Progenitor cell of endocrine pancreas (in vitro differentiated cells): ENCODE data around the gene AFG3L2. TPM values are rescaled to one million over a fixed set of nuclear protein-coding genes. Genes with fewer than 3 reads are reported as not detected.

Experiments
- DNase-seq: peaks from one replicate; pipeline ENCODE4 v3.0.0; 2021; ENCODE audit warnings: low spot score; ENCODE audit not compliant: unreplicated experiment
- H3K27ac Mint-ChIP-seq: 2 replicates; pipeline ENCODE4 v1.8.0; 2021; ENCODE audit warnings: mild to moderate bottlenecking, moderate library complexity, mixed read lengths
- H3K27me3 Mint-ChIP-seq: 2 replicates; pipeline ENCODE4 v1.8.0; 2021; ENCODE audit warnings: mixed read lengths
- H3K36me3 Mint-ChIP-seq: 2 replicates; pipeline ENCODE4 v1.8.0; 2022; ENCODE audit warnings: mixed read lengths; ENCODE audit not compliant: insufficient read depth
- H3K4me1 Mint-ChIP-seq: 2 replicates; pipeline ENCODE4 v1.8.0; 2021; ENCODE audit warnings: low read depth, mixed read lengths
- H3K4me3 Mint-ChIP-seq: 2 replicates; pipeline ENCODE4 v1.8.0; 2021; ENCODE audit warnings: low read depth, mild to moderate bottlenecking, moderate library complexity, mixed read lengths
- H3K9me3 Mint-ChIP-seq: 2 replicates; pipeline ENCODE4 v1.8.0; 2021; ENCODE audit warnings: low read depth, mixed read lengths
- CTCF ChIP-seq: fragments of 200-600 bp; sonication (generic); IDR thresholded peaks from one replicate; pipeline ENCODE4 v1.5.0; 2021; ENCODE audit warnings: antibody characterized with exemption, mild to moderate bottlenecking; ENCODE audit not compliant: unreplicated experiment
- total RNA-seq: library from RNA; stranded (reverse); gene quantifications from 2 replicates; pipeline ENCODE4 v1.2.1, GENCODE V29; 2021

Gene AFG3L2
- total RNA-seq, 1 donor from 2014 or later: 44.6 TPM

GRCh38 chr18:12317664-12318333 is 59.2 kb downstream of the AFG3L2 start:
- Mint-ChIP-seq H3K27ac (no peak overlapping the region), H3K27me3 (no peaks in the 10 kb centered on the region), H3K9me3 (no peaks in the 10 kb centered on the region), H3K4me1 (peaks cover 5% of the 10 kb centered on the region), H3K4me3 (no peak overlapping the region), H3K36me3 (peaks cover 5% of the 10 kb centered on the region)
- no peak for TF ChIP-seq CTCF
- DNase-seq: no peak

GRCh38 chr18:12315911-12316310 is 61.1 kb downstream of the AFG3L2 start:
- DNase-seq: no peak
- Mint-ChIP-seq H3K4me1 (peaks cover 5% of the 10 kb centered on the region), H3K27me3 (no peaks in the 10 kb centered on the region), H3K27ac (no peak overlapping the region), H3K9me3 (peaks cover 3% of the 10 kb centered on the region), H3K4me3 (no peak overlapping the region), H3K36me3 (peaks cover 6% of the 10 kb centered on the region)
- TF ChIP-seq CTCF: no peak

- Mint-ChIP-seq H3K9me3 (peaks cover 3% of the 10 kb centered on the region), H3K4me1 (peaks cover 5% of the 10 kb centered on the region), H3K36me3 (peaks cover 5% of the 10 kb centered on the region), H3K27ac (no peak overlapping the region), H3K4me3 (no peak overlapping the region), H3K27me3 (peaks cover 4% of the 10 kb centered on the region)
- no peak for DNase-seq
- no peak for TF ChIP-seq CTCF
Measured at GRCh38 chr18:12315490-12315889, 61.5 kb downstream of the AFG3L2 start.

- H3K27ac Mint-ChIP-seq: no peak overlapping the region
- H3K27me3 Mint-ChIP-seq: peaks cover 8% of the 10 kb centered on the region
- H3K4me1 Mint-ChIP-seq: peaks cover 5% of the 10 kb centered on the region
- H3K9me3 Mint-ChIP-seq: peaks cover 3% of the 10 kb centered on the region
- no peak overlapping the region for H3K4me3 Mint-ChIP-seq
- no peak for TF ChIP-seq CTCF
- H3K36me3 Mint-ChIP-seq: peaks cover 6% of the 10 kb centered on the region
- no peak for DNase-seq
Measured at GRCh38 chr18:12314591-12315305, 62.3 kb downstream of the AFG3L2 start.

GRCh38 chr18:12313530-12314245 is 63.3 kb downstream of the AFG3L2 start:
- H3K27ac Mint-ChIP-seq: no peak overlapping the region
- H3K4me1 Mint-ChIP-seq: peaks cover 5% of the 10 kb centered on the region
- DNase-seq: no peak
- peaks cover 17% of the 10 kb centered on the region for H3K27me3 Mint-ChIP-seq
- H3K4me3 Mint-ChIP-seq: no peak overlapping the region
- peaks cover 3% of the 10 kb centered on the region for H3K9me3 Mint-ChIP-seq
- H3K36me3 Mint-ChIP-seq: peaks cover 7% of the 10 kb centered on the region
- no peak for TF ChIP-seq CTCF
